Neural cell (in vitro differentiated cells): ENCODE results near the gene PCSK7.

ENCODE experiments used
- CTCF ChIP-seq: fragments of 450-650 bp; IDR thresholded peaks from 2 replicates; pipeline ENCODE4 v1.5.1; 2014; ENCODE audit warnings: antibody characterized with exemption, mild to moderate bottlenecking, moderate library complexity; ENCODE audit not compliant: poor library complexity, severe bottlenecking
- EP300 ChIP-seq: fragments of 450-650 bp; conservative IDR thresholded peaks from 2 replicates; pipeline ENCODE4 v1.6.1; 2014; ENCODE audit warnings: antibody characterized with exemption, mild to moderate bottlenecking, moderate library complexity; ENCODE audit not compliant: poor library complexity, severe bottlenecking
- MXI1 ChIP-seq: fragments of 450-650 bp; conservative IDR thresholded peaks from 2 replicates; pipeline ENCODE4 v1.6.1; 2014; ENCODE audit warnings: antibody characterized with exemption, mild to moderate bottlenecking; ENCODE audit not compliant: poor library complexity, severe bottlenecking
- POLR2AphosphoS5 ChIP-seq: IDR thresholded peaks from 2 replicates; pipeline ENCODE4 v1.6.1; 2012
- REST ChIP-seq: IDR thresholded peaks from 2 replicates; pipeline ENCODE4 v1.6.1; 2012; ENCODE audit warnings: borderline replicate concordance
- TAF1 ChIP-seq: IDR thresholded peaks from 2 replicates; pipeline ENCODE4 v1.6.1; 2012; ENCODE audit warnings: low read depth

- no peak for TF ChIP-seq CTCF
- no peak for TF ChIP-seq POLR2AphosphoS5
- no peak for TF ChIP-seq MXI1
- no peak for TF ChIP-seq TAF1
- TF ChIP-seq EP300 = no peak
- no peak for TF ChIP-seq REST
These were observed 16.5 kb upstream of the PCSK7 start for GRCh38 chr11:117248341-117248740.
